Measurements from ENCODE around the gene ADAMTS2. TPM values are rescaled to one million over a fixed set of nuclear protein-coding genes. Genes with fewer than 3 reads are reported as not detected.

Gene ADAMTS2
- total RNA-seq, 1 donor from 2014 or later, result 18.9 TPM

DNA sequence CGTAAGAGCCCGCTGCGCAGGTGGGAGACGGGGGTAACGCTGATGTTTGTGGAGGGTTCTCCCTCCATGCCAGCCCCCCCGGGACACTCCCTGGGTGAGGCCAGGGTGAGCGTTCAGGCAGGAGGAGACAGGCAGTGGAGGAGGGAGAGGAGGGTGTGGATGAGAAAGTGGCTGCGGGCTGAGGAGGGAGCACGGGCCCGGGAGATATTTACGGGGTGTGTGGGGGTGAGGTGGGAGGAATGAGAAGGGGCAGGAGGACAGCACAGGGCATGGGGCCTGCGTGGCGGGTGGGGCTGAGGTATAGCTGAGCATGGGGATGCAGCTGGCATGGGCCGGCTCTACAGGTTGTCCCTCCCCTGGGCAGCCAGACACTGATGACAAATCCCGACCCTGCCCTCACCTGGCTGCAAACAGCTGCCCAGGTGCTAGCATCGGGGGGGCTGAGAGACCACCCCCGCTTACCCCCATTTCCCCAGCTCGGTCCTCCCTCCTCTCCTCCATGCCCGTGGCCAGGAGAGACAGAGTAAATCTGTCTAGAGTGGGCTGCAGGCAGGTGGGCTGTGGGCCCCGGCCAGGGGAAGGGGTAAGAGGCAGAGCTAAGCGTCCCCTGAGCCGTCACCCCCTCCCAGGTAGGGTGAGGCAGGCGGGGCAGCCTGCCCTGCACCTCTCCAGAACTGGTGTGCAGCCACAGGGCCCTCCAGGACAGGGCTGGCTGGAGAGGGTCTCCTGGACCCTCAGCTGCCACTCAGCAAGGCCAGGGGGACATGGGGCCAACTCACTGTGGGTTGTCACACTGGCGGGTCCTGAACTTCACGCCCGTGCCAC lies 205.9 kb downstream of the ADAMTS2 start:
- no peak for DNase-seq (ENCODE audit: low spot score)

DNA sequence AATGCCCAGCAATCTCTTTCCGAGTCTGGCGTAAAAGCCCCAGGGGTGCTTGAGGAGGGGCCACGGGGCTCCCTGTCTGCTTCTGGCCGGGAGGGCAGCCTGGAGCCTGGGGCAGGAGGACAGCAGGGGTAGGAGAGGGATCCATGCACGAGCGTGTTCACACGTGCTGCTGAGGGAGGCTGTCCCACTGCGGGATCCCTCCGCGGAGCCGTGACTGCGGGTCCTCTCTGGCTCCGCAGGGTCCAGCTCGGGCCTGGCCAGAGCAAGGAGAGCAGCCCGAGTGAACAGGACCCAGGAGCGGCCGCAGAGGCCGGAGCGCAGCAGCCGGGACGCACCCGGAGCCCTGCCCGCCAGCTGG lies 206.7 kb downstream of the ADAMTS2 start:
- DNase-seq (ENCODE audit: low spot score), result no peak

DNA sequence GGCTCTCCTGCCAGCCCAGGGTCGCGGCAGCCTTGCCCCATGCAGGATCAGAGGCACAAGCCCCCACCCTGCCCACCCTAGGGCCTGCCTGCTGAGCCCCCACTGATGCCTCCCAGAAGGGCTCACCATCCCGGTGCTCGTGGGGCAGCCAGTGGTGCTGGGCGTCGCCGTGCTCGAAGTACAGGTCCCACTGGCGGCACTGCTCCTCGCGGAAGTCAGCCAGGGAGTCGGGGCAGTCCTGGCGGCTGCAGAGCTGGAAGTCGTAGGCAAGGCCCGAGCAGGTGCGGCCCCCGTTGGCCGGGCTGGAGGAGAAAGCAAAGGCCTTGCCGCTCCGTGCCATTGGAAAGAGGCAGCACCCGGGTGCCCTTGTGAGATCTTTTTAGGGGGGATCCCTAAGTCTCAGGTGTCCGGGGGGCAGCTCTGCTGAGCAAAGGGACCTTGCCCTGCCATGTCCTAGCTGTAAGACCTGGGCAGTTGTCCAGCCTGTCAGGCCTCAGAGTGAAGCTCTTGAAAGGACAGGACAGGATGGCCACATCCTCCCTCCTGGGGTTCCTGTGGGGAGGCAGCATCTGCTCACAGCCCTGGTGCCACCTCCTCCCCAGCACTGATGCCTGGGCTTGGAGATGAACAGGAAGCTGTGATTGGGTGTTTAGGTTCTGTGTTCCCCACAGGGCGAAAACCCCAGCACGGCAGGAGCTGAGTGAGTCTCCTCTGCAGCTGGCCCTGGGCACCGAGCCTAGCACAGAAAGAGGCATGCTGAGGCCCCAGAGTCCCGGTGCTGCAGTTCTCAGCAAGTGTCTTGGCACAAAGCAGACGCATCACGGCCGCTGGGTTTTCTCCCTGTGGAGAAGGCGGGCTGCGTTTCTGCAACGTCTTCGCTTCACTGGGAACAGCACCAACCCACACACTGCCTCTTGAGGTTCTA lies 207.4 kb downstream of the ADAMTS2 start:
- no peak for DNase-seq (ENCODE audit: low spot score)

DNA sequence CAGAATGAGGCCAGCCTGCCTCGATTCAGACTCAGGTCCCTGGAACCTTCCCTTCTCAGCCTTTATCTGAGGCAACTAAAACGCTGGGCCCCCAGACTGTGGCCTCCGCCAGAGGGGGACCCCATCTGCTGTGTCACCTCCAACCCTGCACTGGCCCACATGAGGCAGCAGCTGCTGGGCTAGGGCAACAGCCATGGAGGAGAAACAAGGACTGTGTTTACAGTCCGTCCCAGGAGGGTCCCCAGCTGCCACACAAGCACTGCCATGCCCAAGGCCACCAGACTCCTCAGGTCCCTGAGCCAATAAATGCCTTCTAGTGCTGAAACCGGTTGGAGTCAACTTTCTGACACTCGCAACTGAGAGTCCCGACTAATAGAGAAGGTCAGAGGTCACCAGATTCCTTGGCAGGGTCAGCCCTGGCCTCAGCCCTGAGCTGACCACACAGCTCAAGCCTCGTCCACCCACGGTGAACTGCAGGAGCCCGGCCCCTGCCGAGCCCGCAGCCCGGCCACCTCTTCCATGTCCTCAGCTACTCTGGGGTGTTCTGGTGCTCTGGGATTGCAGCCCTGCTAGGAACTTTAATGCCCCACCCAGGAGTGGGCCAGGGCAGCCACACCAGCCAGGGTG lies 208.1 kb downstream of the ADAMTS2 start:
- DNase-seq (ENCODE audit: low spot score), result no peak

DNA sequence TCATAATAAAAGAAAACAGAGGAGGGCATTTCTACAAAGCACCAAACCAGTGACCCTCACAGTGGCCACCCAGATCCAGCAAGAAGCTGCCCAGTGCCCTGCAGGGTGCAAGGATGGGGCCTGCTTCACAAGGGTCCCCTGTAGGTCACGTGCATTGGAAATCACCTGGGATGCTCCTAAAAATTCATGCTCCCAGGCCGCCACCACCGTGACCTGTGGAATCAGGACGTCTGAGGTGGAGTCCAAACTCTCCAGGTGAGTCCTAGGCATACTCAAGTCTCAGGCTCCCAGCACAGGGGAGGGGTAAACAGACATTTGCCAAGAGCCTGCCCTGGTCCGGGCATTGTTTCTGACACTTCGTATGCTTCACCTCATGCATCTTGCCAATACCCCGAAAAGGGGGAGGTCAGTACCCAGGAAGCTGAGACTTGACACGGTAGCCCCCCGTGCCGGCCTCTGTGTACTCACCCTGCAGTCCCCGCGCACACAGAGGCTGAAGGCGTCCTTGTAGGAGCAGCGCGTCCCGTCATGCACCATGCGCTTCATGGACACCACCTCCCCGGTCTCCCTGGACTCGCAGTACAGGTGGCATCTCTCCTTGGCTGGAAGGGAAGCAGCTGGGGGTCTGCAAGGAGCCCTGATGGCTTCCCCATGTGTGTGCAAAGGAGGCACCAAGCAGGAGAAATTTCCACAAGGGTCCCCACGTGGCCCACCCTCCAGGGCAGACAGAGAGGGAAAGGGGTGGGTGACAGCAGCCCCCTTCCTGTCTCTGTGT lies 209.6 kb downstream of the ADAMTS2 start:
- DNase-seq (ENCODE audit: low spot score), result no peak

DNA sequence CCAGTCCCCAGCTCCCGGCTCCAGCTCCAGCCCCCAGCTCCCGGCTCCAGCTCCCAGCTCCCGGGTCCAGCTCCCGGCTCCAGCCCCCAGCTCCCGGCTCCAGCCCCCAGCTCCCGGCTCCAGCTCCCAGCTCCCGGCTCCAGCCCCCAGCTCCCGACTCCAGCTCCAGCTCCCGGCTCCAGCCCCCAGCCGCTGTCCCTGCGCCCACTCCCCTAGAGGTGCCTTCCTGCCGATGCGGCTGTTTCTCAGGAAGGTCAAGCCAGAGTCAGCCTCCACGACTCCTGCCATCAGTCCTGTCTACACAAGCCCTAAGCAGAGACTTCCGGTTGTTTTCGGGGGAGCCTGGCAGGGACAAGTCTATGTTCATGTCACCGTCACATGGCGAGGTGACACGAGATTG lies 210.3 kb downstream of the ADAMTS2 start:
- DNase-seq (ENCODE audit: low spot score), result no peak

DNA sequence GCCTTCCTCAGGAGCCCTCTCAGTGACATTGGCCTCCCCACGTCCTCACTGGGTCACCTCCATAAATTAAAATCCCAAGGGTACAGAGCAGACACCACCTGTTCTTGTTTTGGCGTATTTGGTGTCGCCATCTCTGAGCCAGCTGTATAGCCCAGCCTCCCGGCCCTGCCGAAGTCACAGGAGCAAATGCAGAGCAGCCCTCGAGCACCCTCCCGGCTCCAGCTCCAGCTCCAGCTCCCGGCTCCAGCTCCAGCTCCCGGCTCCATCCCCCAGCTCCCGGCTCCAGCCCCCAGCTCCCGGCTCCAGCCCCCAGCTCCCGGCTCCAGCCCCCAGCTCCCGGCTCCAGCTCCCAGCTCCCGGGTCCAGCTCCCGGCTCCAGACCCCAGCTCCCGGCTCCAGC lies 210.8 kb downstream of the ADAMTS2 start:
- DNase-seq (ENCODE audit: low spot score), result no peak

DNA sequence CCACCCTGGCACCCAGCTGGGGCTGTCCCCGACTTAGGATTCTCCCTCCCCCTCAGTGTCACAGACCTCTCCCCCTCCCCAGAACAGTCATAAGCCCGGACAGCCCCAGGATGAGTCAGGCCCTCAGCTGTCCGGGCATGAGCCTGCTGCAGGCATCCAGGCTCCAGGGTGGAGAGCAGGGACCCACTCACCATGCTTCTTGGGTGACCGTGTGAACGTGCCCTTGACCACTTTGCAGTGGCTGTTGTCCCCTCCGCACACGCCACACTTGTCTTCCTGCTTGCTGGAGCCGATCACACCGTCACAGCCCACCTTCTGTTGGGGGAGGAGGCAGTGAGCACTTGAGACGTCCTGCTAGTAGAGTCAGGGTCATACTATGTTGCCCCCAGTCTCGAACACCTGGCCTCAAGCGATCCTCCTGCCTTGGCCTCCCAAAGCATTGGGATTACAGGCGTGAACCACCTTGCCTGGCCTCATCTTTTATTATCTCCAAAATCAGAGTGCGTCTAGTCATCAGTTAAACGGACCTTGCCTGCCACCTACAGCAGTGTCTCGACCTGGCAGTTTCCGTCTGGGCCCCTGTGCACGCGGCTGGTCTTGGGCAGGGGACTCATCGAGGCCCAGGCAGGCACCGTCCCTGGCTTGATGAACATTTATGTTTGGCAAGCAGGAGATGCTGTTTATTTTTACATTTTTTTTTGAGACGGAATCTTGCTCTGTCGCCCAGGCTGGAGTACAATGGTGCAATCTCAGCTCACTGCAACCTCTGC lies 212.5 kb downstream of the ADAMTS2 start:
- no peak for DNase-seq (ENCODE audit: low spot score)

DNA sequence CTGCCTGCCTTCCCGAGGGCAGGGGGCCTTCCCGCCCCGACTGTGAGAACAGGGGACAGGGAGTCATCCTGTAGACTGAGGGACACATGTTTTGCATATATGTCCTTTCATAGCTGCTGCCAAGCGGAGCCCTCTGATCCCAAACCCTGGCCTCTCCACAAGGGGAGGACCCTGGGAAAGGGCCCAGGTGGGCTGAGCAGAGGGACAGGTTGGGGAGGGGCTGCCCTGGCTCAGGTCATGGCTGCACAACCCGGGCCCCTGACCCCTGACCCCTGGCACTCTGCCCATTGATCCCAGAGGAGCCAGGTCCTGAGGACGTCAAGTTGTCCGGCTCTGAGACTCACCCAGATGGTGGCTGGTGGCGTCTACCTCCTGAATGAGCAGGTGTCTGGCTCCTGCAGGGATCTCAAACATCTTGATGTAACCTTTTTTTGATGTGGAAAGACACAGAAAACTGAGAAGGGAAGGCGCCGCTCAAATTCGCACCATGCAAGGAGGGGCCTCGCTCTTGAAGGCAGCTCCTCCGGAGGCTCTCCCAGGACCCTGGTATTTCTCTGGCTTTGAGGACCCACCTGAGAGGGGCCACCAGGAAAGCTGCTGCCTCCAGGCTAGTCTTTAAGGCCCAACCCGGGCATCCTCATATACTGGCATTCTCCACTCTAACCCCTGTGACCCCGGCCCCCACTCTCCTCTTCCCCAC lies 213.2 kb downstream of the ADAMTS2 start:
- no peak for DNase-seq (ENCODE audit: low spot score)

DNA sequence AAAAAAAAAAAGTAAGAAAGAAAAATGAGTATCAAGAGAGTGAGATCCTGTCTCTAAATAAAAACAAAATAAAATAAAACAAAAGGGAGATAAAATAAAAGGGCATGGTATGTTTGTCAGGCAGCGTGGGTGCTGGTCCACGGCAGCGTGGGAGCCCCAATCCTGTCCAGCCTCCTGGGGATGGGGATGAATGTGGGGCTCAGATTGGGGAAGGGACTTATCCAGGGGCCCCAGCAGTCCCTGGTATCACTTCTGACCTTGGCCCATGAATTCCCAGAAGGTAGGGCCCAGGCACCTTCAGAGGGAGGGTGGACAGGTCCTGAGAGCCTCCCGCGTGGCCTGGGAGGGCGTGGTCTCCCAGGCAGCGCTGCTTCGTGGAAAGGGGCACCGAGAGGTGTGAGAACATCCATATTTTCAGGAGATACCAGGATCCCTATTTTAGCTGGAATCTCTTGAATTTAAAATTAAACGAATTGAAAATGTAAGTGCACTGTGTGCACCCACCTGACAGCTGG lies 213.9 kb downstream of the ADAMTS2 start:
- DNase-seq (ENCODE audit: low spot score), result no peak

DNA sequence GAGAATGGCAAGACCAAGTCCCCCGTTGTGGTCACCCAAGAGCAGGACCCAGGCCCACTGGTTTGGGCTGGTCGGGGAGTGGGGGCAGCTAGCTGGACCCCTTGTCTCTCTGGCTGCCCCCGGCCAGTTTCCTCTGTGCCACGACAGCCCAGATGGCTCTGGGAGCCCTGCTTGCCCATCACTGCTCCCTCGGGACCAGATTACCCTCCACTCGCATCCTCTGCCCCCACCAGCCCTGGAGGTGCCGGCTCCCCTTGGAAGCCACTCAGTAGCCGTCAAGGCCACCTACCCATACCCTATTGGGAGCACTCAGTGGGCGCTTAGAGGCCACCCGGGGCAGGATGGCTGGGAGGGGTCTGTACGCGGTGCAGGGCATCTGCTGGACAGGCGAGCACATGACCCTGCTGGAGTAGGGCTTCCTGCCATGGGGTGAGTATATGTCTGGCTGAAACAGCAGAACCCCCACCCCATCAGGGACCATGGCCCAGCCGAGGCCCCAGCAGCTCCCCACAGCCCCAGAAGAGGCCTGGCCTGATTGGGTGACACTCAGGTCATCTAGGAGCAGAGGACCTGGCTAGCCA lies 215.1 kb downstream of the ADAMTS2 start:
- DNase-seq (ENCODE audit: low spot score), result no peak

DNA sequence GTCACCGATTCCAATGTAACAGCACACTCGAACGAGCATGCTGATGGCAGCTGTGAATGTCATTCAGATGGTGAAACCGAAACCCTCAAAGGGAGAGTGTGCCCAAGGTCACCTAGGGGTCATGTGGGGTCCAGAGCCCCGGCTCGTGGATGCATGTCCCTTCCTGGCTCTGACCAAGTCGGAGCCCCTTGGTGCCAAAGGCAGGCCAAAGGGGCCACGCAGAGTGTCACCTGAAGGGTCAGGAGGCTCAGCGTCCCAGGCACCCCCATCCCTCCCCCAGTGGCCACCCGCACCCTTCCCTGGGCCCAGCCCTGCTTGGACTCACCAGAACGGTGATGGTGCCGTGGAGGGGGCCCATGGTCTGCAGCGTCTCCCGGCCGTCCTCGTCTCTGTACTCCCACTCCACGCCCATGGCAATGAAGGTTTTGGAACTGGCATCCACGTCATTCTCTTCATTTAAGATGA lies 215.6 kb downstream of the ADAMTS2 start:
- no peak for DNase-seq (ENCODE audit: low spot score)

DNA sequence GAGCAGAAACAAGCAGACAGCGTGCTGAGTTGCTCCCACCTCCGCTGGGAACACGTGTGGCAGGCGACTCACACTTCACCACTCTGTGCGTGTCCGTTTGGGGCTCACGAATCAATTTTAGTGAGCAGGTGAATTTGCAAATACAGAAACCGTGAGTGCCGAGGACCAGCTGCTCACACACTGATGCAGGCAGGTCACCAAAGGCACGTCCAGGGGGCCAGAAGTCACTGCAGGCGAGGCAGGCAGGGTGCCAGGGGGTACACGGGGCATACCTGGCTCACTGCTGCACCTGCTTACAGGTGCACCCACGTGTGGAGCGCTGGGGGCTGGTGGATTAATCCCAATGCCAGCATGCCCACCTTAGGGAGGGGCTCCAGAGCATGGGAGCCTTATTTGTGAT lies 216.3 kb downstream of the ADAMTS2 start:
- no peak for DNase-seq (ENCODE audit: low spot score)

DNA sequence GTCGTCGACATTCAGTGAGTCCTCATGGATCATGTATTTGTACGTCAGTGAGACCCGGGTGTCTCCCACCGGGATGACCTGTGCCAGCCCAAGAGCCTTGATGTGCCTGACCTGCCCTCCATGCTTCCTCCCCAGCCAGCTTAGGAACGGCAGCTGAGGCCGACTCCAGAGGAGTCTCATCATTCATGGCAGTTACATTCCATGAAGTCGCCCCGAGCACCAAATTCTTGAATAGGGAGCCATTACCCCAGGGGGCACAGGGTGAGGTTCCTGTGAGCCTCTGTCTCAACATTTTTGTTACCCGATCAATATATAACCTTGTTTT lies 217.3 kb downstream of the ADAMTS2 start:
- DNase-seq (ENCODE audit: low spot score), result no peak

DNA sequence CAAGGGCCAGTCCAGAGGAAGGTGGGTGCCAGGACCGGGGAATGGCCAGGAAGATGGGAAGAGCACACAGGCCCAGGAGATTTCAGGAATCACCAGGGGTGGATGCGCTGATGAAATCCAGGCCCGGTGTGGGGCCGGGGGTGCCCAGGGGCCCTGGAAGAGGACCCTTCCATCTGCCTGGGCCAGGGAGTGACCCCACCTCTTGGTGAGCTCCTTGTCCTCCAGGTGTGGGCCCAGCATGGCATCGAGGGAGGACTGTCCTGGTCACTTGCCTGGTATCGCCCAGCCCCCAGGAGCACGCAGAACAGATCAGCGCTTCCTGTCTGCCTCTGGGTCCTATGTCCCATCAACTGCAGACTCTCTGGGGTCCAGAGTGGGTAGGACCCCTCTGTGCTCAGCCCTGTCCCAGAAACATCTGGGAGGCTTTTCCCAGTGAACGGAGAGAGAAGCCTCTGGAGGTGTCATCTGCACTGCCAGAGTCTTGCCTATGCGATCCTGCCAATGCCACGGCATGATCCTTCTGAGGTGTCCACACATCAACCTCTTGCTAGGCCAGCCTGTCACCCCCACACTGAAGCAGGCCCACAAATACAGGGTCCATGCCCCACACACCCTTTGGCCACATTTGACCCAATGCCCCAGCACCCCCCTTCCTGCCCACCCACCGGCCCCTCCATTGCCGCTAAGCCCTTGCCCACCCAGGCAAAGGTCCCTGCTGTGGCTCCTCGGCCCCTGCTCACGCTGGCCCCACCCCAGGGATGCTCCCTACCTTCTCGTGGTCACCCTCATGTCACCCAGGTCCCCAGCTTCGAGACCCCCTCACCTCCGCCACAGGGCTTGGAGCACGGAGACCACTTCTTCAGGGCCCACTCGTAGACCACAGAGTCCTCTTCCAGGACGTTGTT lies 217.9 kb downstream of the ADAMTS2 start:
- DNase-seq (ENCODE audit: low spot score), result no peak

DNA sequence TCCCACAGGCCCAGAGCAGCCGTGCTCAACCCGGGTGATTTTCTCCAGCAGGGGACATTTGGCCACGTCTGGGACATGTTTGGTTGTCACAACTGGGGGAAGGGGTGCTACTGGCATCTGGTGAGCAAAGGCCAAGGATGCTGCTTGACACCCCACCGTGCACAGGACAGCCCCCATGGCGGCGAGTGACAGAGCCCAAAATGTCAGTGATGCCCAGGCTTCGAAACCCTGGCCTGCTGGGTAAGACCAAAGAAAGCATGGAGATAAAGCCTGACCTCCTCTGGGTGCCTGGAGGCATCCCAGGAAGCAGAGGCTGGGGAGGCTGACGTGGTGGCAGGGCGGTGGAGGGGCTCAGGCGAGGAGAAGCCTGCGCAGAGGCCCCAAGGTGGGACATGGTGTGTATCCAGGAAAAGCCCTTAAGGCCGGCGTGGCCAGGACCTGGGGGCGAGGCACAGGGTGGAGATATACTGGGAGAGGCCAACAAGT lies 218.7 kb downstream of the ADAMTS2 start:
- DNase-seq (ENCODE audit: low spot score), result no peak

DNA sequence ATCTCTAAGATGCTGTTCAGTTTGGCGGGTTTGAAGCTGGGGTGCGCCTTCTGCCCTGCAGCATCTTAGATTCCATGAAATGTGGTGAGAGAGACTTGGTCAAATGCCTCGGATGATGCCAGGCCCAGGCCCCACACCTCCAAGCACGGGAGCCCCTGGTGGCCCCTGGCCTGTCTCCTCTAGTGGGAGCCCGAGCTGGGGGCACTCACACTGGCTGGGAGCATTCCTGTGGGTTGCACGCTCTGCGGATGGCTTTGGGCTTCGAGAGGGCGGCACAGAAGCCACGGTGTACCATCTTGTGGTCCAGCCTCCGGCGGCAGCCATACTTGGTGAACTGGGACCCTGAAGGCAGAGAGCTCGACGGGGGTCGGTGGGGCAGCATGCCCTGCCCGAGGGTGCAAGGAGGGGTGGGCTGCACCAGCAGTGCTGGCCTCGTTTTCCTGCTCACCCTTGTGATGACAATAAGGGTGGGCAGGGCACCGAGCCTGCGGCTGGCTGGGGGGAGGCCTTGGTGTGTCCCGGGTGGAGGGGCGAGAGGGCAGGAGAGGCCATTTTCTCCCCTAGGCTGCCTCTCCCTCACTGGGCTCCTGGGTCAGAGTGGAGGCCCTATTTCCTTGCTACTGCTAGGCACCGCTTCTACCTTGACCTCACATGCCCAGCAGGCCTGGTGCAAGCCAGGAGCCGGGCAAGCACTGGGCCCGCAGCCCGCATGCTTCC lies 219.3 kb downstream of the ADAMTS2 start:
- no peak for DNase-seq (ENCODE audit: low spot score)

Measured in mucosa of gallbladder (tissue), 1 donor.